ENCODE measurements around the gene ZDHHC14. TPM values are rescaled to one million over a fixed set of nuclear protein-coding genes. Genes with fewer than 3 reads are reported as not detected.
"Not testable (repeated sequence)": the region's sequence is repeated elsewhere in the genome, so short reads cannot be mapped to it uniquely, and the experiment has no call there.

ZDHHC14 gene
- total RNA-seq, 1 donor from 2014 or later: 15.2 TPM

DNA sequence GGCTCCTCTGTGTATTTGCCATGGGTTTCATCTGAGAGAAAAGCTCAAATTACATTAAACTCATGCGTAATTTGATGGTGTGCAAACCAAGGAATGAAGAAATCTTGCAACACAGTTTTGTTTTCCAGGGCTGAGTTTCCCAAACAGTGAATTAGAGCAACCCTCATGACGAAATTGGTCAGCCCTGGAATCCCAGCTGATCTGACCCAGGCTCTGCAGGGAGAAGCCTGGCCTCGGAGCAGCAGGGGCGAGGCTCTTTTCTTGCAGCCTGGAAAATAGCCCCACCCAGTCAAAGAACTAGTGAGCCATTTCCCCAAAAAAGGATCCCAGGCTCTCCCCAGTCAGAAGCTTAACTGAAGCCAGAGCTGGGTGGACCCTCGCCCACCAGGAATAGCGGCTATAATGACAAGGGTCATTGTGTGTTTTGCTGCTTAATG, 334.8 kb downstream of the ZDHHC14 start:
- no peaks in the 10 kb centered on the region for H3K9me3 ChIP-seq
- H3K27ac ChIP-seq: peak overlapping the region; percentile 86
- H3K36me3 ChIP-seq: no peaks in the 10 kb centered on the region
- H3K27me3 ChIP-seq: no peaks in the 10 kb centered on the region
- intact Hi-C loops (cut with DNase I): no loop called here
- DNase-seq (ENCODE audit: extremely low spot score in 2 of 2): peak in 1 of 2 donors; percentile 94
- TF ChIP-seq POLR2AphosphoS5 (IDR thresholded peaks at IDR 0.05; ENCODE audit: insufficient read depth in 1 of 2, low read depth in 1 of 2): peak; percentile 68 to 92
- TF ChIP-seq, protein P1, sequence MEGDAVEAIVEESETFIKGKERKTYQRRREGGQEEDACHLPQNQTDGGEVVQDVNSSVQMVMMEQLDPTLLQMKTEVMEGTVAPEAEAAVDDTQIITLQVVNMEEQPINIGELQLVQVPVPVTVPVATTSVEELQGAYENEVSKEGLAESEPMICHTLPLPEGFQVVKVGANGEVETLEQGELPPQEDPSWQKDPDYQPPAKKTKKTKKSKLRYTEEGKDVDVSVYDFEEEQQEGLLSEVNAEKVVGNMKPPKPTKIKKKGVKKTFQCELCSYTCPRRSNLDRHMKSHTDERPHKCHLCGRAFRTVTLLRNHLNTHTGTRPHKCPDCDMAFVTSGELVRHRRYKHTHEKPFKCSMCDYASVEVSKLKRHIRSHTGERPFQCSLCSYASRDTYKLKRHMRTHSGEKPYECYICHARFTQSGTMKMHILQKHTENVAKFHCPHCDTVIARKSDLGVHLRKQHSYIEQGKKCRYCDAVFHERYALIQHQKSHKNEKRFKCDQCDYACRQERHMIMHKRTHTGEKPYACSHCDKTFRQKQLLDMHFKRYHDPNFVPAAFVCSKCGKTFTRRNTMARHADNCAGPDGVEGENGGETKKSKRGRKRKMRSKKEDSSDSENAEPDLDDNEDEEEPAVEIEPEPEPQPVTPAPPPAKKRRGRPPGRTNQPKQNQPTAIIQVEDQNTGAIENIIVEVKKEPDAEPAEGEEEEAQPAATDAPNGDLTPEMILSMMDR (IDR thresholded peaks at IDR 0.05): no peak
- no peak for TF ChIP-seq POLR2A (IDR thresholded peaks at IDR 0.05)
- peaks cover 44% of the 10 kb centered on the region for H3K4me1 ChIP-seq
- peak overlapping the region in 1 of 2 donors; percentile 28 for H3K4me3 ChIP-seq

DNA sequence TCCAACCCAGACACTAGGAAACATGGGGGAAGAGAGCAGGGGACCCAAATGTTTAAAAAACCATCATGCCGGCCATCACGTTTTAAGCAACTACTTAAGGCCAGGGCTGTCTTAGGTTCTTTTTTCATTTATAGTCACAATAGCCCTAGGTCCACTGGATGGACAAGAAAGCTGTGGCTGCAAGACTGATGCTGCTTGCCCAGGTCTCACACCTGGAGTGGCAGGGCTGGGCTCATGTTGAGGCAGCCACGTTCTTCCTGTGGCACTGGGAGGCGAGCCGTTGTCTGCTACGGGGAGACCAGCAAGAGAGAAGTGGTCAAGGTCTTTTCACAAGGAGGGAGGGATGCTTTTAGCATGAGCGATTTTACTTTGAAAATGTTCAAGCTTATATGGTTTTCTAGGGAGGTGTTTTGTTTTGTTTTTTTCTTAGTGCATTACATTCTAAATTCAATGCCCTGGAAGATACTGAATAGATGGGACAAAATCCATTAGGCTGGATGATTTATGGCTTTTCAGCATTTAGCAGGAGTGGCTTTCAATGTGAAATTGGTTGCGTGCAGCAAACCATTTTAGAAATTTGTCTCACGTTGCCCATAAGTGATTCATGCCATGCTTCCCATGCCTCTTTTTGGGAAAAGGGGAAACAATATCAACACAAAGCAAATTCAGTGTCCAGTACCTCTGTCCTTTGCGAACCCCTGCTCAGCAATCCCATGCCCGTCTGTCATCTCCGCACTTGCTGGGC, 335.4 kb downstream of the ZDHHC14 start:
- Histone ChIP-seq H3K27me3 (no peaks in the 10 kb centered on the region), H3K4me1 (peaks cover 44% of the 10 kb centered on the region), H3K4me3 (peak overlapping the region in 1 of 2 donors; percentile 28), H3K9me3 (no peaks in the 10 kb centered on the region), H3K27ac (peak overlapping the region; percentile 86), H3K36me3 (no peaks in the 10 kb centered on the region)
- TF ChIP-seq, protein P1 (IDR thresholded peaks at IDR 0.05): no peak
- TF ChIP-seq POLR2AphosphoS5 (IDR thresholded peaks at IDR 0.05; ENCODE audit: insufficient read depth in 1 of 2, low read depth in 1 of 2) (no peak), POLR2A (IDR thresholded peaks at IDR 0.05) (no peak)
- DNase-seq (ENCODE audit: extremely low spot score in 2 of 2): no peak
- intact Hi-C loops (cut with DNase I): no loop called here

DNA sequence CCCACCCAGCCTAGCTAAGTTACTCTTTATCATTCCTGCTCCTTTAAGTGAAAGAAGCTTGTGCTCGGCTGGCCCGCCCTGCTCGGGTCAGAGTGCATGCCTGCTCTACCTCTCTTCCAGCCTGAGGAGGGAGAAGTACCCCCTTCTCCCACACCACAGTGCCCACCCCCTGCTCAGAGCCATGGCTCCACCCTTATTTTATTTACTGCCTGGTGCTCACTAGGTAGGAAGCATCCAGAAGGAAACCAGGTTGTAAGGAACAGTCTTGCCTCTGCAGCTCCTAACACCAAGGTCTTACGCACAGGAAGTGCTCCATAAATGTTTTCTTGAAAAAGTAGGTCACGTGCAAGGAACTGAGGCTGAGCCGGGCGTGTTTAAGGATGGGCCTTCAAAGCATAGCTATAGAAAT, 336.4 kb downstream of the ZDHHC14 start:
- no peaks in the 10 kb centered on the region for H3K27me3 ChIP-seq
- H3K4me1 ChIP-seq: peaks cover 44% of the 10 kb centered on the region
- intact Hi-C loops (cut with DNase I): no loop called here
- H3K27ac ChIP-seq: peak overlapping the region; percentile 86
- H3K4me3 ChIP-seq: no peak overlapping the region
- TF ChIP-seq, protein P1 (IDR thresholded peaks at IDR 0.05): no peak
- TF ChIP-seq POLR2A (IDR thresholded peaks at IDR 0.05) (no peak), POLR2AphosphoS5 (IDR thresholded peaks at IDR 0.05; ENCODE audit: insufficient read depth in 1 of 2, low read depth in 1 of 2) (no peak)
- H3K9me3 ChIP-seq: no peaks in the 10 kb centered on the region
- DNase-seq (ENCODE audit: extremely low spot score in 2 of 2): no peak
- H3K36me3 ChIP-seq: no peaks in the 10 kb centered on the region

DNA sequence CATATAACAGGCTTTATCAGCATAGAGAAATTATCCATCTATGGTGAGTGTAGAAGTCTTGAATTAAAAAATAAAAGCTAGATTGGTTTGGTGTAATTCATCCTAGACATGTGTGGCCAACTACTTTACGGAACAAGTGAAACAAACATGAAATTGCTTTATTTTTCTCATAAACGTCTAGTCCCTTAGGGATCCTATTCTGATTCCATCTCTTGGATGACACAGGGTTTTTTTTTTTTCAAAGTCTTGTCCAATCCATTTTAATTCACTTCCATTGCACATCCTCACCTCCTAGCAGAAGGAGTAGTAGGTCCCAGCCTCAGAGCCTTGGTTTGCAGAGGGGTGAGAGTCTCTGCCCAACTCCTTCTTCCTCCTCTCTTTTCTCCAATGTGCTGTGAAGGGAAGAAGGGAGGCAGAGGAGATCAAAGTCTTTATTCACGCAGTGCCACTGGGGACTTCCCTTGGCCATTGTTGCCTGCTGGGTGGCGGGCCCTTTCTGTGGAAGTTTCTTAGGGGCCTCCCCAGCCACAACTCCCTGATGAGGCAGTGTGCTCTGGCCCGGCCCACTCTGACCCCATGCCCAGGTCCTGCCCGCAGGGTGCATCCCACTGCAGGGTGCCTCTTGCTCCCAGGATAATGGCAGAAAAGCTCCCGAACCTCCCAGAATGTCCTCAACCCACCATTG, 337.7 kb downstream of the ZDHHC14 start:
- Histone ChIP-seq H3K4me1 (peaks cover 44% of the 10 kb centered on the region), H3K9me3 (no peaks in the 10 kb centered on the region), H3K27ac (peak overlapping the region; percentile 25), H3K27me3 (no peaks in the 10 kb centered on the region), H3K36me3 (no peaks in the 10 kb centered on the region), H3K4me3 (no peak overlapping the region)
- intact Hi-C loops (cut with DNase I): no loop called here
- TF ChIP-seq, protein P1 (IDR thresholded peaks at IDR 0.05): no peak
- TF ChIP-seq POLR2AphosphoS5 (IDR thresholded peaks at IDR 0.05; ENCODE audit: insufficient read depth in 1 of 2, low read depth in 1 of 2) (no peak), POLR2A (IDR thresholded peaks at IDR 0.05) (no peak)
- no peak for DNase-seq (ENCODE audit: extremely low spot score in 2 of 2)

DNA sequence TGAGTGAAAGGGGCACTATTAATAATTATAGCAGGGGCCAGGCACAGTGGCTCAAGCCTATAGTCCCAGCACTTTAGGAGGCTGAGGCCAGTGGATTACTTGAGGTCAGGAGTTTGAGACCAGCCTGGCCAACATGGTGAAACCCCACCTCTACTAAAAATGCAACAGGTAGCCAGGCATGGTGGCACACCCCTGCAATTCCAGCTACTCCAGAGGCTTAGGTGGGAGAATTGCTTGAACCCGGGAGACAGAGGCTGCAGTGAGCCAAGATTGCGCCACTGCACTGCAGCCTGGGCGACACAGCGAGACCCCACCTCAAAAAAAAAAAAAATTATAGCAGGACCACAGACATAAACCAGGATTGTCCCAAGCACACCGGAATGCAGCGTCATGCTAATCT, 340.0 kb downstream of the ZDHHC14 start:
- not testable (repeated sequence) for H3K4me3 ChIP-seq; H3K27me3 ChIP-seq; H3K27ac ChIP-seq; DNase-seq (ENCODE audit: extremely low spot score in 2 of 2); H3K36me3 ChIP-seq; H3K9me3 ChIP-seq
- H3K4me1 ChIP-seq: peaks cover 40% of the 10 kb centered on the region
- intact Hi-C loops (cut with DNase I): loop anchor here (2.0 kb wide), 1 partner anchor 14 kb away; no protein-coding TSS in a partner anchor

All from vagina (tissue), 2 donors.